Tibial nerve (tissue), 4 donors: ENCODE results near the gene GTPBP8. TPM values are rescaled to one million over a fixed set of nuclear protein-coding genes. Genes with fewer than 3 reads are reported as not detected.

Source experiments
- DNase-seq, 2 donors: peaks; one replicate each; pipeline ENCODE4 v3.0.0-alpha.2; 2019; ENCODE audit warnings: low spot score in 2 of 2
- H3K27ac ChIP-seq, 4 donors: fragments of 200-600 bp; sonication (generic) in 3 of 4; one replicate each; pipeline ENCODE4 v1.5.1; 2017 to 2019; ENCODE audit warnings: mild to moderate bottlenecking in 1 of 4
- H3K27me3 ChIP-seq, 2 donors: fragments of 200-600 bp; sonication (generic) in 1 of 2; one replicate each; pipeline versions ENCODE4 v1.5.1 to v1.6.0; 2017 to 2019
- H3K36me3 ChIP-seq, 3 donors: fragments of 200-600 bp; sonication (generic); one replicate each; pipeline ENCODE4 v1.5.1; 2018 to 2019
- H3K4me1 ChIP-seq, 4 donors: fragments of 200-600 bp; sonication (generic) in 3 of 4; one replicate each; pipeline ENCODE4 v1.5.1; 2017 to 2019
- H3K4me3 ChIP-seq, 4 donors: fragments of 200-600 bp; sonication (generic) in 3 of 4; one replicate each; pipeline ENCODE4 v1.5.1; 2017 to 2019; ENCODE audit warnings: mild to moderate bottlenecking in 1 of 4, moderate library complexity in 1 of 4
- H3K9me3 ChIP-seq, 4 donors: fragments of 200-600 bp; sonication (generic) in 3 of 4; one replicate each; pipeline ENCODE4 v1.5.1; 2017 to 2019
- CTCF ChIP-seq, 5 experiments: fragments of 200-600 bp in 3 of 5; fragments of 450-650 bp in 2 of 5; sonication (generic) in 3 of 5; IDR thresholded peaks; one replicate each; pipeline ENCODE4 v1.5.1; 2016 to 2019; ENCODE audit warnings: antibody characterized with exemption in 5 of 5, mild to moderate bottlenecking in 3 of 5, moderate library complexity in 2 of 5
- EP300 ChIP-seq, 2 donors: sonication (generic); formaldehyde crosslinking; IDR thresholded peaks; one replicate each; pipeline ENCODE4 v1.6.1; 2017; ENCODE audit warnings: antibody characterized with exemption in 2 of 2, mild to moderate bottlenecking in 1 of 2
- POLR2A ChIP-seq, 2 donors: fragments of 450-650 bp; IDR thresholded peaks; one replicate each; pipeline ENCODE4 v1.6.1; 2017; ENCODE audit warnings: antibody characterized with exemption in 2 of 2, mild to moderate bottlenecking in 2 of 2, moderate library complexity in 2 of 2
- WGBS, 2 donors: methylation state at CpG; one replicate each; pipeline ENCODE4 v1.1.5; 2018; 5-methylcytosine and 5-hydroxymethylcytosine counted together
- total RNA-seq, 4 donors: library from RNA; depleted of rRNA; stranded (reverse); fragments of >200 nt; gene quantifications; one replicate each; pipeline ENCODE4 v1.1.0, GENCODE V29; 2016

GTPBP8 gene
- total RNA-seq, 4 donors from 2014 or later, result 15.9 to 55.7 (median 21.1) TPM

DNA sequence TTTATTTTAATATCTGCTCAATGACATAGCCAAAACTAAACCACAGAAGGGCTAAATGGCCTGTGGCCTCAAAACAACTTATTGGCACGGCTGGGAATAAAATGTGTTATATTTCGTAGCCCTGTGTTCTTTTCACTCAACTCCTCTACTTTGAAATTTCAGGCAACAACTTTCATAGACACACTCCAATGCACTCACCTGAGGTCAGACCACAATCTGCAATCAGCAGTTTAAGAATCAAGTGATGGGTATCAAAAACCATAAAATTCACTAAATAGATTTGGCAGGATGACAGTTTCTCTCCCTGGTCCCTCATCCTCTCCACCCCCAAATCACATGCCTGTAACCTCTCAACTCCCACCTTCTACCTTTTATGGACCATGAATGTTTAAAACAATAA is 13.8 kb upstream of the GTPBP8 start:
- no peaks in the 10 kb centered on the region for H3K27me3 ChIP-seq
- no peak overlapping the region for H3K27ac ChIP-seq
- DNase-seq, result no peak
- H3K9me3 ChIP-seq, result no peaks in the 10 kb centered on the region
- H3K4me3 ChIP-seq, result no peak overlapping the region
- WGBS, 2 donors, result 77 to 84% methylated on average over 2 of the region's 2 CpGs
- H3K4me1 ChIP-seq, result no peaks in the 10 kb centered on the region
- H3K36me3 ChIP-seq, result no peaks in the 10 kb centered on the region
- TF ChIP-seq CTCF (IDR thresholded peaks at IDR 0.05), result no peak
- no peak for TF ChIP-seq POLR2A (IDR thresholded peaks at IDR 0.05)
- no peak for TF ChIP-seq EP300 (IDR thresholded peaks at IDR 0.05)

GRCh38 chr3:112979244-112979832 is 11.4 kb upstream of the GTPBP8 start:
- no peaks in the 10 kb centered on the region for H3K9me3 ChIP-seq
- WGBS, 2 donors, result 58 to 75% methylated on average over 1 of the region's 1 CpG
- TF ChIP-seq EP300 (IDR thresholded peaks at IDR 0.05) (no peak), CTCF (IDR thresholded peaks at IDR 0.05) (peak; percentile 60 to 81 (median 63))
- peak in 1 of 2 donors; percentile 58 for DNase-seq
- no peak overlapping the region for H3K27ac ChIP-seq
- no peak overlapping the region for H3K4me3 ChIP-seq
- no peaks in the 10 kb centered on the region for H3K27me3 ChIP-seq
- no peaks in the 10 kb centered on the region for H3K36me3 ChIP-seq
- H3K4me1 ChIP-seq, result peaks cover 0 to 4% (median 0%) of the 10 kb centered on the region in 4 donors

DNA sequence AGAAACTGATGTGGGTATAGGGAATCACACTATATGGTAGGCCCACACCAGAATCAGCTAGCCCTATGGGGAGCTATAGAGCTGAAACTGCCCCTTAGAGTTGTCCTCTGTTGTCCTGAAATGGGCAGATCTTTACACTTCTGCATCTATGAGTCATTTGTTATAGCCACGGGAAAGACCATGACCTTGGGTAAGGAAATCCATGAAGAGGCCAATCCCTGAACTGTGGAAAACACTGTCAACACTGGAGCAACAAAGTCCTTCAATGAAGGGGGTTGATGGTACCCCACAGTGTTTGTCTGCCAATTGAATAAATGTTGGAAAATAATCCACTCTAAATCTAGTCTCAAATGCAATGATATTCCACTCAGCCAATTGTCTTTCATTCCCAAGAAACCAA is 10.7 kb upstream of the GTPBP8 start:
- H3K4me3 ChIP-seq, result no peak overlapping the region
- no peaks in the 10 kb centered on the region for H3K36me3 ChIP-seq
- no peaks in the 10 kb centered on the region for H3K27me3 ChIP-seq
- H3K27ac ChIP-seq, result no peak overlapping the region
- TF ChIP-seq EP300 (IDR thresholded peaks at IDR 0.05) (no peak), POLR2A (IDR thresholded peaks at IDR 0.05) (no peak), CTCF (IDR thresholded peaks at IDR 0.05) (no peak)
- H3K4me1 ChIP-seq, result peaks cover 0 to 8% (median 0%) of the 10 kb centered on the region in 4 donors
- WGBS, 2 donors, result 10 to 23% methylated on average over 1 of the region's 1 CpG
- no peak for DNase-seq
- H3K9me3 ChIP-seq, result no peaks in the 10 kb centered on the region

GRCh38 chr3:112982710-112983109 is 8.1 kb upstream of the GTPBP8 start:
- no peak for DNase-seq
- Histone ChIP-seq H3K27me3 (no peaks in the 10 kb centered on the region), H3K27ac (no peak overlapping the region), H3K4me1 (peaks cover 0 to 8% (median 0%) of the 10 kb centered on the region in 4 donors), H3K4me3 (no peak overlapping the region), H3K36me3 (no peaks in the 10 kb centered on the region), H3K9me3 (no peaks in the 10 kb centered on the region)
- WGBS, 2 donors, result 20 to 30% methylated on average over 1 of the region's 1 CpG
- TF ChIP-seq EP300 (IDR thresholded peaks at IDR 0.05) (no peak), CTCF (IDR thresholded peaks at IDR 0.05) (no peak), POLR2A (IDR thresholded peaks at IDR 0.05) (no peak)

GRCh38 chr3:112984485-112984884 is 6.3 kb upstream of the GTPBP8 start:
- TF ChIP-seq CTCF (IDR thresholded peaks at IDR 0.05) (no peak), POLR2A (IDR thresholded peaks at IDR 0.05) (no peak), EP300 (IDR thresholded peaks at IDR 0.05) (peak in 1 of 2 donors; percentile 32)
- Histone ChIP-seq H3K4me1 (peaks cover 0 to 8% (median 0%) of the 10 kb centered on the region in 4 donors), H3K9me3 (no peaks in the 10 kb centered on the region), H3K36me3 (no peaks in the 10 kb centered on the region), H3K27me3 (no peaks in the 10 kb centered on the region), H3K27ac (peak overlapping the region in 3 of 4 donors; percentile 17 to 60 (median 25)), H3K4me3 (no peak overlapping the region)
- WGBS, 2 donors, result 40 to 53% methylated on average over 2 of the region's 2 CpGs
- peak in 1 of 2 donors; percentile 35 for DNase-seq
